Caco-2 (cell line): ENCODE measurements around the gene ISM1. TPM values are rescaled to one million over a fixed set of nuclear protein-coding genes. Genes with fewer than 3 reads are reported as not detected.

Source experiments
- BruUV-seq: library from RNA; stranded (reverse); fragments of 400-500 nt; replicated peaks from 2 replicates; lab custom pipeline; 2021; lab: Mats Ljungman, UMichigan
- CTCF ChIA-PET: fragments of 300-600 bp; sonication (Branson Sonifier 250); formaldehyde crosslinking; loops from one replicate; lab custom pipeline; 2022; ENCODE audit warnings: antibody characterized with exemption; lab: Charles Lee
- POLR2A ChIA-PET: fragments of 300-600 bp; sonication (Branson Sonifier 250); formaldehyde crosslinking; loops from one replicate; lab custom pipeline; 2022; ENCODE audit warnings: antibody characterized with exemption; lab: Charles Lee
- DNase-seq, 2 experiments: peaks; one replicate each; pipeline versions ENCODE4 v3.0.0 to v3.0.0-alpha.2; 2020 to 2022
- H3K27me3 ChIP-seq: replicated peaks from 2 replicates; pipeline ENCODE4 v1.6.0; 2011; ENCODE audit warnings: low read length; ENCODE audit not compliant: control insufficient read depth, insufficient read depth
- H3K36me3 ChIP-seq: 2 replicates; pipeline ENCODE4 v1.5.1; 2011; ENCODE audit warnings: low read length; ENCODE audit not compliant: control insufficient read depth, insufficient read depth
- H3K4me1 ChIP-seq: fragments of 250-450 bp; sonication (Bioruptor Pico); 2 replicates; pipeline ENCODE4 v1.5.1; 2020; ENCODE audit warnings: mild to moderate bottlenecking
- H3K4me3 ChIP-seq: 2 replicates; pipeline ENCODE4 v1.5.1; 2011; ENCODE audit warnings: low read depth, mild to moderate bottlenecking, control low read depth, low read length
- H3K9me3 ChIP-seq: fragments of 250-450 bp; sonication (Bioruptor Pico); 2 replicates; pipeline ENCODE4 v1.5.1; 2020; ENCODE audit warnings: mild to moderate bottlenecking, moderate library complexity
- H3K27ac Mint-ChIP-seq: one replicate; pipeline ENCODE4 v1.8.0; 2022; ENCODE audit warnings: mixed read lengths; ENCODE audit not compliant: unreplicated experiment
- H3K27me3 Mint-ChIP-seq: one replicate; pipeline ENCODE4 v1.8.0; 2022; ENCODE audit warnings: mixed read lengths; ENCODE audit not compliant: insufficient read depth, unreplicated experiment
- H3K36me3 Mint-ChIP-seq: one replicate; pipeline ENCODE4 v1.8.0; 2022; ENCODE audit warnings: mild to moderate bottlenecking, mixed read lengths; ENCODE audit not compliant: insufficient read depth, unreplicated experiment
- H3K4me1 Mint-ChIP-seq: one replicate; pipeline ENCODE4 v1.8.0; 2022; ENCODE audit warnings: low read depth, mixed read lengths; ENCODE audit not compliant: unreplicated experiment
- H3K4me3 Mint-ChIP-seq: one replicate; pipeline ENCODE4 v1.8.0; 2022; ENCODE audit warnings: mild to moderate bottlenecking, moderate library complexity, mixed read lengths; ENCODE audit not compliant: unreplicated experiment
- H3K9me3 Mint-ChIP-seq: one replicate; pipeline ENCODE4 v1.8.0; 2022; ENCODE audit warnings: mixed read lengths; ENCODE audit not compliant: unreplicated experiment
- CTCF ChIP-seq, 2 experiments: fragments of 200-600 bp in 1 of 2; IDR thresholded peaks; 1 replicate in 1 of 2; 2 replicates in 1 of 2; pipeline versions ENCODE4 v1.5.1 to v1.8.0; 2011 to 2022; ENCODE audit warnings: antibody characterized with exemption in 1 of 2, control low read depth in 1 of 2, inconsistent platforms in 1 of 2, low read depth in 1 of 2, low read length in 1 of 2, mild to moderate bottlenecking in 1 of 2, moderate library complexity in 1 of 2; ENCODE audit not compliant: insufficient read depth in 1 of 2, severe bottlenecking in 1 of 2, unreplicated experiment in 1 of 2
- intact Hi-C: fragments of 100-400 bp; cut with micrococcal nuclease; formaldehyde crosslinking; loops from one replicate; pipeline ENCODE4 v1.10.0; 2022; ENCODE audit not compliant: unreplicated experiment
- total RNA-seq: library from RNA; stranded (reverse); gene quantifications from 2 replicates; pipeline ENCODE4 v1.2.3, GENCODE V29; 2022

The ISM1 gene
- total RNA-seq, 1 experiment from 2014 or later = 1.8 TPM

GRCh38 chr20:13222319-13222716, 1.2 kb downstream of the ISM1 start:
- intact Hi-C loops = loop anchor here (5.0 to 10.0 kb wide), 3 partner anchors 105 to 322 kb away; no protein-coding TSS in a partner anchor
- no peak for DNase-seq
- Mint-ChIP-seq H3K27ac (no peak overlapping the region), H3K4me3 (peak overlapping the region; percentile 69), H3K4me1 (no peaks in the 10 kb centered on the region), H3K9me3 (peaks cover 13% of the 10 kb centered on the region), H3K27me3 (peaks cover 10% of the 10 kb centered on the region), H3K36me3 (no peaks in the 10 kb centered on the region)
- no peak for TF ChIP-seq CTCF (IDR thresholded peaks at IDR 0.05; ENCODE audit: insufficient read depth in 1 of 2, low read depth in 1 of 2, low read length in 1 of 2, severe bottlenecking in 1 of 2, unreplicated experiment in 1 of 2)
- H3K36me3 ChIP-seq = no peaks in the 10 kb centered on the region
- no TSS peak for BruUV-seq
- no peaks in the 10 kb centered on the region; the same call in 1 of the 2 replicates for H3K27me3 ChIP-seq
- H3K4me1 ChIP-seq = peaks cover 10% of the 10 kb centered on the region
- ChIA-PET POLR2A (no interaction called here), CTCF (no interaction called here)
- peaks cover 8% of the 10 kb centered on the region for H3K9me3 ChIP-seq
- H3K4me3 ChIP-seq = no peak overlapping the region; the same call in 1 of the 2 replicates

DNA sequence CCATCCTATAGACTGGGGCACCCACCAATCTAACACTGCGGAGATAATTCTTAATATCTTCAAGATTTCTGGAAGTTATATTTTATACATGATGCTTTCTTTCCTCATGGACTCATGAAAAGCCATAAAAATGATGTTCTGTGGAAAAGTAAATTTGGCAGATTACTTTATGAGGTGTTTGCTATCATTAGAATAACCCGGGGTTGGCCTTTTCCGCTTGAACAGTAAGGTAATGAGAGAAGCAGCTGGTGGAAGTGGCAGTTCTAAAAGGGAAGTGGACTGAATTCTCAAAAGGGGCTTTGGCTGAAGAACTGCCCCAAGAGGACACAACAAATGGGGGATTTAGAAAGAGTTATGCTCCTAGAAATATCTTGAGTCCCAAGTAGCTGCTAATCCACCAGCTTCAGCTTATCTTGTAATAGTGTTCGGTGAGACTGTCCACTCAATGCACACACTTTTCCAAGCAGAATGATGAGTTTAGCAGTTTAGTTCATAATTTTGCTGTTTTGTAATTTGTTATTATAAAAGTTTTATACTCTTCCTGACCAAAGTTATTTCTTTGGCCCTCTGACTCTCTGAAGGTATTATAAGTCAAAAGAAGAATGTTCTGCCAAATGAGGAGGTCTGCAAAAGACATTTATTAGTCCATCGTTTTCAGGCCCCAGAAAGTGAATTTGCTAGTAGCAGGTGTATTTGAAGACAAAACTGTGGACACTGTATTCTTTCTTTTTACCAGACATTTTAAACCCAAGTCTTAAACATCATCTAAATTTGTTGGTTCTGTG, 2.9 kb downstream of the ISM1 start:
- POLR2A ChIA-PET = no interaction called here
- Mint-ChIP-seq H3K27me3 (peaks cover 6% of the 10 kb centered on the region), H3K9me3 (peaks cover 13% of the 10 kb centered on the region), H3K4me3 (no peak overlapping the region), H3K27ac (no peak overlapping the region), H3K36me3 (no peaks in the 10 kb centered on the region), H3K4me1 (no peaks in the 10 kb centered on the region)
- no TSS peak for BruUV-seq
- H3K9me3 ChIP-seq = peaks cover 8% of the 10 kb centered on the region
- no peak for TF ChIP-seq CTCF (IDR thresholded peaks at IDR 0.05; ENCODE audit: insufficient read depth in 1 of 2, low read depth in 1 of 2, low read length in 1 of 2, severe bottlenecking in 1 of 2, unreplicated experiment in 1 of 2)
- intact Hi-C loops = loop anchor here (5.0 to 10.0 kb wide), 3 partner anchors 107 to 321 kb away; no protein-coding TSS in a partner anchor
- H3K4me1 ChIP-seq = peaks cover 10% of the 10 kb centered on the region
- no peaks in the 10 kb centered on the region for H3K36me3 ChIP-seq
- no peaks in the 10 kb centered on the region; the same call in 1 of the 2 replicates for H3K27me3 ChIP-seq
- no peak for DNase-seq
- CTCF ChIA-PET = no interaction called here
- no peak overlapping the region for H3K4me3 ChIP-seq

DNA sequence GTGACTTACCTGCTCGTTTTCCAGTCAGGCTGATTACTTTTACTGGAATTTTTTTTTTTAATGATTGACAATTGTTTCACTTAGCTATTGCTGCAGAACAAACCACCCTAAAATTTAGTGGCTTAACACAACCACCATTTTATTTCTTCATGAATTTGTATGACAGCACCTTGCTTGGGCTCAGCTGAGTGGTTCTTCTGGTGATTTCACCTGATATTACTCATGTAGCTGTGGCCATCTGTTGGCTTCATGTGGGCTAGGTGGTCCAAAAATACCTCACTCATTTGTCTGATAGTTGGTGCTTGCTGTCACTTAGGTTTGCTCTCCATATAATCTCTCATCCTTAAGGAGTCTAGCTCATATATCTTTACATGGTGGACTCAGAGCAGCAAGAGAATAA, 5.3 kb downstream of the ISM1 start:
- no peak overlapping the region for H3K4me3 Mint-ChIP-seq
- no TSS peak for BruUV-seq
- ChIA-PET CTCF (no interaction called here), POLR2A (no interaction called here)
- no peaks in the 10 kb centered on the region for H3K4me1 Mint-ChIP-seq
- no peaks in the 10 kb centered on the region for H3K27me3 ChIP-seq
- no peak overlapping the region for H3K4me3 ChIP-seq
- DNase-seq = no peak
- H3K36me3 Mint-ChIP-seq = no peaks in the 10 kb centered on the region
- TF ChIP-seq CTCF (IDR thresholded peaks at IDR 0.05; ENCODE audit: insufficient read depth in 1 of 2, low read depth in 1 of 2, low read length in 1 of 2, severe bottlenecking in 1 of 2, unreplicated experiment in 1 of 2) = no peak
- no peaks in the 10 kb centered on the region for H3K36me3 ChIP-seq
- H3K9me3 Mint-ChIP-seq = peaks cover 13% of the 10 kb centered on the region
- H3K4me1 ChIP-seq = peaks cover 10% of the 10 kb centered on the region
- intact Hi-C loops = loop anchor here (10.0 kb wide), 1 partner anchor 318 kb away; no protein-coding TSS in a partner anchor
- peaks cover 3% of the 10 kb centered on the region for H3K27me3 Mint-ChIP-seq
- no peak overlapping the region for H3K27ac Mint-ChIP-seq
- peaks cover 8% of the 10 kb centered on the region for H3K9me3 ChIP-seq
